NK-92 treated with Interleukin-12 subunit alpha and Interleukin-12 subunit beta, amount 100 ng/mL, for 24 hours (cell line): ENCODE measurements around the gene SH3BP5L.
"Not testable (repeated sequence)": the region's sequence is repeated elsewhere in the genome, so short reads cannot be mapped to it uniquely, and the experiment has no call there.

Experiments used
- DNase-seq: peaks from one replicate; lab custom pipeline; 2025; lab: John Stamatoyannopoulos, UW

The SH3BP5L gene

DNA sequence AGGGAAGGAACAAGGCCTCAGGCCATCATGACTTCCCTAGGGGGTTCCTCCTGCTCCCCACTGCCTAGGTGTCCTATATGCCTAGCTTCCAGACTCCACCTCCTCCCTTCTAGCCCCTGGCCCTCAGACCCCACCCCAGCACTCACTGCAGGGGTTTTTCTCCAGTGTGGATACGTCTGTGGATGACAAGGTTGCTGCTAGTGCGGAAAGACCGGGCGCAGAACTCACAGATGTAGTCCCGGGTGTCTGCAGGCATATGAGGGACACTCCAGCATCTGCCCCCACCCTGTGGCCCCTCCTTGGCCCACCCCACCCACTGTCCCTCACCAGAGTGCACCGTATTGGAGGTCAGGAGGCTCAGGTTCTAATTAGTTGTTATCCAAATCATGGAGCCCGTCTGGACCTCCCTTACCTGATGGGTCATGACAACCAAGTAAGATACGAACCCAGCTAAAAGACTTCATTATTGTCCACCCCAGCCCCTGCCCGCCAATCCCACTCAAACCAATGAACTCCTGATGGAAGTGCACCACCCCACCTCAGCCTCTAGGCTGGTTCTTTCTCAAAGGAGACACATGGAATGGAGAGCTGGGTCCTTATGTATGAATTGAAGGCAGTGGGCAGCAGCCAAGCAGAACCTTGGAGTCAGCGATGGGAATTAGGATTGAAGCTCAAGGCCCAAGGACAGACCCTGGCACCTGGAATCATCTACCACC, 25.0 kb upstream of the SH3BP5L start:
- no peak for DNase-seq

DNA sequence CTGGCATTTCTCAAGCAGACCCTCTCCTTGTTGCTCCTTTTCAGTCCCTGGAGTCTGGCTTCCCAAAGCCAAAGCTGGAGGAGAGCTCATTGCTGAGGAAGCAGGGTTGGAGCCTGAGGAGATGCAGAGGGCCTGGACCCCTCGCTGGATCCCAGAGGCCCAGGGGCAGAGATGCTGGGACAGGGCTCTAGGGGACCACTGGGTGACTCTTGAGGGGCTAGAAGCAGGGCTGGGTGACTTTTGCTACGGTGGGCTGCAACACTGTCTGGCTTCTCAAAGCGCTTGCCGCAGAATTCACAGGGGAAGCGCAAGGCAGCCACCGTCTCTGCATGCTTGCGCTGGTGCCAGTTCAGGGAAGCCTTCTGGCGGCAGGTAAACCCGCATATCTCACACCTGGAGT, 24.4 kb upstream of the SH3BP5L start:
- DNase-seq: no peak

DNA sequence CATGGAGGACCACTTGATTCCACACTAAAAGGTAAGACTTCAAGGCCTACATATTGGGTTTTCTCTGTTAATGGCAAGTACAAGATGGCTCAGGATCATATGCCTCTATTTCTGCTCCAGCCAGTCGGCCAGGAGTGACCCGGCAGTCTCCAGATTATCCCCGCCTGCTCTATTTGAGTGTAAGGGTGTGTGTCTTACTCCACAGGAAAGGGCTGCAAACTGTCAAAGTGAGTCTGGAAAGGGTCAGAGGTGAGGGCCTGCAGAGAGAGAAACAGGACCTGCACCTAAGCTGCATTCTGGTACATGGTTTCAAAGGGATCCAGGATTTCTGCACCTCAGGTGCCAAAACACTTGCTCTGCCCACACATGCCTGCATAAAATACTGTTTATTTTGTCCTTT, 23.9 kb upstream of the SH3BP5L start:
- DNase-seq: no peak

DNA sequence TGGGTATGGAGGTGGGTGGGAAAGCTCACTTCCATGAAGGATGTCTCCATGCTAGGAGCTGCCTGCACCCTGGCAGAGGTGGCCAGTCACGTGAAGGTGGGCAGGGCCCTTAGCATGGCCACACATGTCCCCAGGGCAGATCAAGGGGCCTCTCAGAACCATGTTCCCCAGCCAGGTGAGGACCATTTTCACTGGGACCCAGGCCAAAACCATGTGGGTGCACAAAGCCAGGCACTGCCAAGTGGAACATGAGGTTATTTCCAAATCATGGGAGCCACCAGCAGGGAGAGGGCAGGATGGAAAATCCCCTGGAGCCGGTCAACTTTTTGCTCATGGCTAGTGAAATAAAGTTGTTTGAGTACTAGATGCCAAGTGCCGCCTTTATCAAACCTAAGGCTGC, 23.4 kb upstream of the SH3BP5L start:
- no peak for DNase-seq

DNA sequence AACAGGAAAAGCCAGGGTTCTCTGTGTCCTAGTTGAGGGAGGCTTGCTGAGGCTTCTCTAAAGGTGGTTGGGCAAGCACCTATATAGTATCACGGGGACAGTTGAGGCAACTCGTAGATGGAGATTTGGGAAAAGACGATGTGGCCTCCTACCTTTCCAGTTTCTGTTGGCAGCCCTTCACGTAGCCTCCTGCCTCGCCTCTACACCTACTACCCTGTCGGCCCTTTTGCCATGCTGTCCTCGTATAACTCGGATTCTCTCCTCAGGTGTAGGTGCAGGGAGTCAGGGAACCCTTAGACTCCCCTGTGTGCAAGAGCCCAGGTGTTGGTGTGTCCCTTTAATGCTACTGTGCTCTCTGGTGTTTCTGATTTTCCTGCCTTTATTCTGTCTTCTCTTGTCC, 22.9 kb upstream of the SH3BP5L start:
- DNase-seq: no peak

DNA sequence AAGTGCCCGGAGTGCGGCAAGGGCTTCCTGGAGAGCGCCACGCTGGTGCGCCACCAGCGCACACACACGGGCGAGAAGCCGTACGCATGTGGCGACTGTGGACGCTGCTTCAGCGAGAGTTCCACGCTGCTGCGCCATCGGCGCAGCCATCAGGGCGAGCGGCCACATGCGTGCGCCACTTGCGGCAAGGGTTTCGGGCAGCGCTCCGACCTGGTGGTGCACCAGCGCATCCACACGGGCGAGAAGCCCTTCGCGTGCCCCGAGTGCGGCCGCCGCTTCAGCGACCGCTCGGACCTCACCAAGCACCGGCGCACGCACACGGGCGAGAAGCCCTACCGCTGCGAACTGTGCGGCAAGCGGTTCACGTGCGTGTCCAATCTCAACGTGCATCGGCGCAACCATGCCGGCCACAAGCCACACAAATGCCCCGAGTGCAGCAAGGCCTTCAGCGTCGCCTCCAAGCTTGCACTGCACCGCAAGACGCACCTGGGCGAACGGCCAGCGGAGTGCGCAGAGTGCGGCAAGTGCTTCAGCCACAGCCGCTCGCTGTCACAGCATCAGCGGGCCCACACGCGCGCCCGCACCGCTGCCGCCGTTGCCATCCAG, 22.3 kb upstream of the SH3BP5L start:
- DNase-seq: no peak

DNA sequence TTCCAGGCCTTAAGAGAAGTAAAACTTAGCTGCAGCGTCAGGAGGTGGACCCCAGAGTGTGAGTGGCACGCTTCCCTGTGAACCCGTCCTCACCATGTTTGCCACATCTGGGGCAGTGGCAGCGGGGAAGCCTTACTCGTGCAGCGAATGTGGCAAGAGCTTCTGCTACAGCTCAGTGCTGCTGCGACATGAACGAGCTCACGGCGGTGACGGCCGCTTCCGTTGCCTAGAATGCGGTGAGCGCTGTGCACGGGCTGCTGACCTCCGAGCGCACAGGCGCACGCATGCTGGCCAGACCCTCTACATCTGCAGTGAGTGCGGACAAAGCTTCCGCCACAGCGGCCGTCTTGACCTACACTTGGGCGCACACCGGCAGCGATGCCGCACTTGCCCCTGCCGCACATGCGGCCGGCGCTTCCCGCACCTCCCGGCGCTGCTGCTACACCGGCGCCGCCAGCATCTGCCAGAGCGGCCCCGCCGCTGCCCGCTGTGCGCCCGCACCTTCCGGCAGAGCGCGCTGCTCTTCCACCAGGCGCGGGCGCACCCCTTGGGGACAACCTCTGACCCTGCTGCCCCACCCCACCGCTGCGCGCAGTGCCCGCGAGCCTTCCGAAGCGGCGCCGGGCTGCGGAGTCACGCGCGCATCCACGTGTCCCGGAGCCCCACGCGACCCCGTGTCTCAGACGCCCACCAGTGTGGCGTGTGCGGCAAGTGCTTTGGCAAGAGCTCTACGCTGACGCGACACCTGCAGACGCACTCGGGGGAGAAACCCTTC, 21.7 kb upstream of the SH3BP5L start:
- DNase-seq: no peak

DNA sequence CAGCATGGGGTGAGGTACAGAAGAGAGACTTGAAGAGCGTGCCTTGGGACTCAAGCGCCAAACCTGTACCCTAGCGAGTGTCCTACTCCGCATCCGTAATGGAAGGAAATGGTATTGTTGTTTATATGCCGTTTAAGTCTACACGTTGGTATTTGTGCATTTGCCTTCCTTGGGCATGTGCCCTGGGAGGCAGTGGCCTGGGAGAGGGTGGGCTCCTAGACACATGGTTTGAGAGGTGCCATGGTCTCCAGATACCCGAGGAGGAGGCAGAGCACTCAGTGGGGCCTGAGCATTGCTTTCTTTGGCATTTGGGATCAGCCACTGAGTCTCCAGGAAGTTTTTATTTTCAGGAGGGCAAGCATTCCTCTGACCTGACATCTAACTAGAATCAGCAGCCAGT, 18.8 kb upstream of the SH3BP5L start:
- DNase-seq: no peak

DNA sequence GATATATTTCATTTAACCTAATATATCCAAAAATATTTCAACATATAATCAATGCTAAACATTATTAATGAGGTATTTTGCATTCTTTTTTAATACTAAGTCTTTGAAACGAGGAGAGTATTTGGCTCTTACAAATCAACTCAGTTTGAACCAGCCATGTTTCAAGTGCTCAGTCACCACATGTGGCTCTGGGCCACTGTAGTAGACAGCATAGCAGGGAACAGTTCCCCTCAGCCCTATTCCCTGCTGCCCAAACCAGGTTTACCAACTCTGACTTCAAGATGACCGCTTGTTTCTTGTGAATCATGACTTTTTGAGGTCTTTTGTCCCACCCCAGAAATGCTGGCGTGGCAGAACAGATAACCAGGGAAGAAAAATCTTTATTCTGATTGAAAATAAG, 18.0 kb upstream of the SH3BP5L start:
- DNase-seq: no peak

DNA sequence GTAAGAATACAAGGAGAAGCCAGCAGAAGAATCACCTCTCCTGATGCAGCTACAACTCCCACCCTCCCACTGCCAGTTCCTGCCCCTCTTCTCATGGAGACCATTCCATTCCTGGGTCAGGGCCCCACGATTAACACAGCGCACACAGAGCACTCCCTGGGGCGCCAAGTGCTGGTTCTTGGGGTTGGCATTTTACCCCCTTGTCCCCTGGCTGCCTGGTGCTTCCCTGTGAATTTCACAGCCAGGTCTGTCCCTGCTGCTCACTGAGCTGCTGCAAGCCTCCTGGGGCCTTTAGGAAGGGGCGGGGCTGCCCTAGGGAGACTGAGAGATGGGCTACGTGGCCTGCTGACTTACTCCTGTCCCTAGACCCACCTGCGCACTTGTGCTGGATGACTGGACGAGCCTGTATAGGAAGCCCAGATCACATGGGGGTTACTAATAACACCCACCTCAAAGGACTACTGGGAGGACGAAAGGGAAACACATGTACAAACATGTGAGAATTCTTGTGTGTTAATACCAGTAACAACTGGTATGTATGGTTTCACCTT, 17.1 kb upstream of the SH3BP5L start:
- DNase-seq: no peak

DNA sequence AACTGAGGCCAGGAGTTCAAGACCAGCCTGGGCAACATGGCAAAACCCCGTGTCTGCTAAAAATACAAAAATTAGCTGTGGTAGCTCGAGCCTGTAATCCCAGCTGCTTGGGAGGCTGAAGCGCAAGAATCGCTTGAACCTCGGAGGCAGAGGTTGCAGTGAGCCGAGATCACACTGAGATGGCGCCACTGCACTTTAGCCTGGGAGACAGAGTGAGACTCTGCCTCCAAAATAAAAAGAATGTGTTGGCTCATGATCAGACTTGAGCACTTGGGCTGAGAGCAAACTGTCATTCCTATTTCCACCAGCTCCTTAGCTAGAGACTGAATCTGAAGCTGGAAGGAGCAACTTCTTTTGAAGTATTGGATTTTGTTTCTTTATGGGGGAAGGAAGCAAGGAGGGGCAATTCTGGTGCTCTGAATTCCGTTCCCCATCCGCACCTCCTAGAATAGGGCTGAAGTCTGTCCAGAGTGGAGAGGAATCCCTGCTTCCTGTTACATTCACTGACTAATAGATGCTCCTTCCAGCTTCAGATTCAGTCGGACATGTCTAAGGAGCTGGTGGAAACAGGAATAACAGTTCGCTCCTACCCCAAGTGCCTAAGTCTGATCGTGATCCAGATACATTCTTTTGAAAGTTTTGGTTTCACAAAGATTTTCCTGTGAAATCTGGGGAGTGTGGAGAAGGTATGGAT, 16.1 kb upstream of the SH3BP5L start:
- no peak for DNase-seq

DNA sequence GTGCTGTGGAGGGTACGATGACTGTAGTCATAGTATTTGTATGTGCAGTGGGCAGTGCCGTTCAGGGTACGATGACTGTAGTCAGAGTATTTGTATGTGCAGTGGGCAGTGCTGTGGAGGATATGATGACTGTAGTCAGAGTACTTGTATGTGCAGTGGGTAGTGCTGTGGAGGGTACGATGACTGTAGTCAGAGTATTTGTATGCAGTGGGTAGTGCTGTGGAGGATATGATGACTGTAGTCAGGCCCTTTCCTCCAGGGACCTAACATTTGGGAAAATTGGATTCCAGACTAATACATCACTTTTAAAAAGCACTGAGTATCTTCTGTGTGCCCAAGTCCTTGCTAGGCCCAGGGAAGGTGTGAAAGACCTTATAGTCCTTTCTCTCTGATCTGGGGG, 15.2 kb upstream of the SH3BP5L start:
- DNase-seq: no peak

DNA sequence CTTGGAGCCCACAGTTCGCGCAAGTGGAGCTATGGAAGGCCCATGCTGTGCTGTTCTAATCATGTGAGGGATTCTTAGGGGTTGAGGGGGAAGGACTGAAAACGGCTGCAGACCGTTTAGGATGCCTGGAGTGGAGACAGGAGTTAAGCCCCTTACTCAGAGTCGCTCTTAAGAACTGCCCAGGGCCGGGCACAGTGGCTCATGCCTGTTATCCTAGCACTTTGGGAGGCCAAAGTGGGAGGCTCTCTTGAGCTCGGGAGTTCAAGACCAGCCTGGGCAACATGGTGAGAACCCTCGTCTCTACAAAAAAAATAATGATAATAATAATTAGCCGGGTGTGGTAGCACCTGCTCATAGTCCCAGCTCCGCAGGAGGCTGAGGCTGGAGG, 13.4 kb upstream of the SH3BP5L start:
- no peak for DNase-seq

DNA sequence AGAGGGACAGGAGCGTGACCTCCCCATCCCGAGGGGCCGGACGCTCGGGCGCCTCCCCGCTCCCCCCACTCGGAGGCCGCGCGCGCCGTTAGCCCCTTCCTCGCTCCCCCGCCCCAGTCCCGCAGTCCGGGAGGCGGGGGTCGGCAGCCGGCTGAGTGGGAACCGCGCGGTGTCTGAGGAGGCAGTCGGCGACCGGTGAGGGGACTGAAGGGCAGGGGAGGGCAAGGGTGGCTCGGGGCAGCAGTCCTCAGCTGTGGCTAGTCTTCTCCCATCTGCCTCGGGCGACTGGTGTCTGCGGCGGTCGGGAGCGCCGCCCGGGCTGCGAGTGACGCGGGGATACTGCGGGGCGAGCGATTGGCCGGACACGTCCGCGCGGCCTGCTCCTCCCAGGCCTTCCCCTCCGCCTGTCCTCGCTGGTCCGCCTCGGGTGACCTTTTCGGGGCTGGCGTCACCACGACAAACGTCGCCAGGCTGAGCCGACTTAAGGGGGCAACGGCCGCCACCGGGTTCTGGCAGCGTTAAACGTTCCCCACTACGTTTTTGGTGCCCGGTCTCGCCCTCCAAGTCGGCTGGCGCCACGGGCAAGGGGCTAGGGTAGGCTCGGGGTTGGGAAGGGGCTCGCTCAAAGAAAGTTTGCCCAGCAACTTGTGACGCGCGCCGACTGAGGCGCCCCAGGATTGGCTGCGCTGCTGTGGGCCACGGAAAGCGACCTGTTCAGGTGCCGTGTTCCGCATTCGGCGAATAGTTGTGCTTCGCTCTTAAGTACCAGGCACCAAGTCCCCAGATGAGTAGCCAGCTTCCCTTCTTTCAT, 12.8 kb upstream of the SH3BP5L start:
- peak; percentile 84 for DNase-seq

DNA sequence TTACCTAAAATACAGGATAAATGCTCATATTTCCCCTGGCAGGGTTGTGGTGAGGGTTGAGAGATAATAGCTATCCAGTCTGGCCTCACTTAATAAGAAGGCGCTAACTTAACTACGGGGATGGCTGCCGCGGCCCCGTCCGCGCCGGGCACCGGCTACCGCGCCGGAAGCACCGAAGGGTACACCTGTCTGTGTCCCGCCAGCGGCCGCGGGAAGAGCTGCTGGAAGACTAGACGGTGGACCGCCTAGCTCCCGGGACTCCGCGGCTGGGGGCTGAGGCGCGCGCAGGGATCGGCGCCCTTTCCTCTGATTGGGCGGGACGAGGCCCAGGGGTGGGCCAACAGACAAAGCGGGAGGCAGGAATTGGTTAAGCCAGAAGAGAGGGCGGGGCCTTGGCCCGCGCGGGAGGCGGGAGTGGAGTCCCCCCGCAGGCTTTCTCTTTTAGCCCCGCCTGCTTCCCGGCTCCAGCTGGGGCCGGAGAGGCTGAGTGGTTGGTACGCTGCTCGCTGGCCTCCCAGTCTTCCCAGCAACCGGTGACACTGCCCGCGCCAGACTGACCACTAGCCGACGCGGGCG, 12.2 kb upstream of the SH3BP5L start, which contains the start of gene ZNF672:
TSS of gene ZNF672 (plus strand) at position 444 of the 576 bp plus-strand sequence. CDS start 9,051 bp downstream, outside the sequence.
- DNase-seq: peak; percentile 92

DNA sequence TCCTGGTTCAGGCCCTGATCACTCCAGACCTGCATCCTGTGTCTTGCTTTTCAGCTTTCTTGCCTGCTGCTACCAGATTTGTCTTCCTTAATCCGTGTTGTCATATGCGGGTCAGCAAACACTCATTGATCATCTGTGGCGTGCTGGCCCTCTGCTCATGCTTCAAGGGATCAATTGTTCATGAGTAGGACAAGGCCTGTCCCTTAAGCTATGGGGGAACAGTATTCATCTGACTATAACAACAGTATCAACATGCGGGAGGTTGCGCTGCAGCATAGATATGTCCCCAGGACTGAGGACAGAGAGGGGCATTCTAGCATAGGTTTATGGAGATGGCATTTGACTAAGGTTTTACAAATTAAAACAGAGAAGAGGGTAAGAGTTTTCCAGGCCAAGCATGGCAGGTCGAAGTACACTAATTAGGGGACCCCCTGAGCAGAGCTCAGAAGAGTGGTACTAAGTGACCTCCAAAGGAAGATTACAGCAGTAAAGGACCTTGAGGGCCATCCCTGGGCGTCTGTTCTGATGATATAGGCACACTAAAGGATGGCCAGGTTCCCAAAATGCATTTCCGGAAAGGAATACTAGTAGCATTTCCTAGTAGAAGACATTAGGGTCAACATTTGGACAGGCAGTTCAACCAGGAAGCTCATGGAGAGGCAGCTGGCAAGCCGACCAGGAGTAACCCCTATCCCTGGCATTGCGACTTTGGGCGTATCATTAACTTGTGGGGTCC, 11.5 kb upstream of the SH3BP5L start:
- DNase-seq: no peak

DNA sequence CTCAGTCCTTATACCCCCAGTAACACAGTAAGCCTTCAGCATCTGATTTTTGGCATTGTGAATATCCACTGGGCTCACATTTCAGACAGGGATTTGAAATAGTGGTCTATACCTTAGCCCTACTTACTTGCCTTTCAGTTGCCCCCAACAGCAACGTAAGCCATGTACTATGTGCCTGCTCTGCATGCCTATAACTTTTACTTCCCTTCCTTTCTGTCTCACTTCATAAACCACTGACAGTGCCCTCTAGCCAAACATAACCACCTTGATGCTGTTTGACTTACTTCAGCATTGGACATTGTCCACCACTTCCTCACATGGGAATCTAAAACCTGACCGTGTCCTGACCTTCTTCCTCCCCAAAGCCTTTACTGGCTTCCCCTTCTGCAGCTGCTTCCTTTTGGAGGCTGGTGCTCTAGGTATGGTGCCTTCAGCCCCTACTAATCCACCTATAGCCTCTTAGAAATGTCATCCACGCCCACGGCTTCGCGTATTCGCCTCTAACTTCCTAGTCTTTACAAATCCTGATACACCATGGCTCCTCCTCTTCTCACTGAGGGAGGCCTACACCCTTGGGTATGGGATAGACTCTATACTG, 8.7 kb upstream of the SH3BP5L start:
- no peak for DNase-seq

DNA sequence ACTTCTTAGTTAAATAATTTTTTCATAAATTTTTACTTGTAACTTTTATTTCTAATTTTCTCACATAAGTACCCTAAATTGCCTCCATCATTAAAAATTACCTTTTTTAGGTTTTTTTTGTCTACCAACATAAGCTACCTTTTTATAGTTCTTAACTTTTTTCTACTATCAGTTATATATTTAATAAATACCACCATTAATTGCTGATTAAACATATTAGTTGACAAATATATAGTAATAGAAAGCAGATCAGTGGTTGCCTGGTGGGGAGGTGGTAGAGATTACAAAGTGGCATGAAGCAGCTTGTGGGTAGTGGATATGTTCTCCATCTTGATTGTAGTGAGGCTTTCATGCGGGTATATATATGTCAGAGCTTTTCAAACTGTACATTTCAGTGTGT, 6.1 kb upstream of the SH3BP5L start:
- DNase-seq: no peak

DNA sequence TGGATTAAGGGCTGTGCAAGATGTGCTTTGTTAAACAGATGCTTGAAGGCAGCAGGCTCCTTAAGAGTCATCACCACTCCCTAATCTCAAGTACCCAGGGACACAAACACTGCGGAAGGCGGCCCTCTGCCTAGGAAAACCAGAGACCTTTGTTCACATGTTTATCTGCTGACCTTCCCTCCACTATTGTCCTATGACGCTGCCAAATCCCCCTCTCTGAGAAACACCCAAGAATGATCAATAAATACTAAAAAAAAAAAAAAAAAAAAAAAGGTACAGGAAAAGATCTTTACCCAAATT, 5.0 kb upstream of the SH3BP5L start:
- not testable (repeated sequence) for DNase-seq

DNA sequence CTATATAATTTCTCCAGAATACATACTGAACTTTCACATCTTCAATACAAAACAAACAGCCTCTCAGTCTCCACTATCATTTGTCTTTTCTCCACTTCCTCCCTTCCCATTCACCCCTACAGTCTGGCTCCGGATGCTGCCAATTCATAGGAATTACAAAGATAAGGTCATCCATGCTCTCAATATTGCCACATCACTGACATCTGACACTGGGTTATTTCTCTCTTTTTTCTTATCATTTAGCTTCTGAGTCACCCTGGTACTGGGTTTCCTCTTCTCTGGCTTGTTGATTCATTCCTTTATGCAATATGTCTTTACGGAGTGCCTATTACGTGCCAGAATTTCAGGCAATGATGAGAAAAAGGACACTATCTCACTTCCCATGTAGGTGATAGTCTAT, 3.1 kb upstream of the SH3BP5L start:
- no peak for DNase-seq
